PC-3 (cell line): ENCODE measurements around the gene CCDC192. TPM values are rescaled to one million over a fixed set of nuclear protein-coding genes. Genes with fewer than 3 reads are reported as not detected.

Experiments
- ATAC-seq: fragments of 200-7000 bp; cut with Tn5 transposase; 2 replicates; pipeline ENCODE4 v1.9.1; 2020; ENCODE audit warnings: mild to moderate bottlenecking, moderate library complexity
- BruUV-seq: library from RNA; stranded (reverse); fragments of 400-500 nt; replicated peaks from 2 replicates; lab custom pipeline; 2021; lab: Mats Ljungman, UMichigan
- CTCF ChIA-PET: fragments of 300-600 bp; sonication (Branson Sonifier 250); formaldehyde crosslinking; loops from one replicate; lab custom pipeline; 2022; ENCODE audit warnings: antibody characterized with exemption; lab: Charles Lee
- POLR2A ChIA-PET: fragments of 300-600 bp; sonication (Branson Sonifier 250); formaldehyde crosslinking; loops from one replicate; lab custom pipeline; 2022; ENCODE audit warnings: antibody characterized with exemption; ENCODE audit not compliant: unreplicated experiment; lab: Charles Lee
- DNase-seq: peaks from one replicate; pipeline ENCODE4 v3.0.0-alpha.2; 2015
- H2AFZ ChIP-seq: fragments of 300-600 bp; sonication (generic); 2 replicates; pipeline ENCODE4 v1.6.0; 2016; ENCODE audit warnings: antibody characterized with exemption, low read length
- H3F3A ChIP-seq: fragments of 300-600 bp; sonication (generic); one replicate; pipeline ENCODE4 v1.6.0; 2017; ENCODE audit warnings: antibody characterized with exemption, low read length, control low read depth, mild to moderate bottlenecking; ENCODE audit not compliant: unreplicated experiment
- H3K27ac ChIP-seq: fragments of 300-600 bp; sonication (generic); 2 replicates; pipeline ENCODE4 v1.5.1; 2016; ENCODE audit warnings: mild to moderate bottlenecking, low read length
- H3K27me3 ChIP-seq: fragments of 300-600 bp; sonication (generic); 2 replicates; pipeline ENCODE4 v1.6.1; 2016; ENCODE audit warnings: low read length, mixed read lengths
- H3K36me3 ChIP-seq: fragments of 300-600 bp; sonication (generic); 2 replicates; pipeline ENCODE4 v1.6.1; 2016; ENCODE audit warnings: low read depth, mixed run types, low read length, mixed read lengths
- H3K4me1 ChIP-seq: fragments of 300-600 bp; sonication (generic); 2 replicates; pipeline ENCODE4 v1.5.1; 2016; ENCODE audit warnings: low read length; ENCODE audit not compliant: insufficient read depth
- H3K4me2 ChIP-seq: fragments of 300-600 bp; sonication (generic); 2 replicates; pipeline ENCODE4 v1.6.0; 2016; ENCODE audit warnings: low read length
- H3K4me3 ChIP-seq: fragments of 300-600 bp; sonication (generic); 2 replicates; pipeline ENCODE4 v1.5.1; 2016; ENCODE audit warnings: mild to moderate bottlenecking, low read length, mixed read lengths
- H3K79me2 ChIP-seq: fragments of 300-600 bp; sonication (generic); 2 replicates; pipeline ENCODE4 v1.6.1; 2017; ENCODE audit warnings: low read length, mixed read lengths
- H3K9ac ChIP-seq: fragments of 300-600 bp; sonication (generic); 2 replicates; pipeline ENCODE4 v1.6.0; 2016; ENCODE audit warnings: mild to moderate bottlenecking, low read length
- H3K9me2 ChIP-seq: fragments of 300-600 bp; sonication (generic); replicated peaks from 2 replicates; pipeline ENCODE4 v1.6.1; 2016; ENCODE audit warnings: mixed run types, low read length, mixed read lengths
- H3K9me3 ChIP-seq: fragments of 300-600 bp; sonication (generic); 2 replicates; pipeline ENCODE4 v1.6.1; 2016; ENCODE audit warnings: low read length, mixed read lengths
- H4K20me1 ChIP-seq: fragments of 300-600 bp; sonication (generic); 2 replicates; pipeline ENCODE4 v1.6.1; 2016; ENCODE audit warnings: low read length, mixed read lengths
- CTCF ChIP-seq: fragments of 300-600 bp; sonication (generic); conservative IDR thresholded peaks from 2 replicates; pipeline ENCODE4 v1.5.1; 2017; ENCODE audit warnings: antibody characterized with exemption, low read depth, mild to moderate bottlenecking, low read length
- EZH2 ChIP-seq: fragments of 300-600 bp; sonication (generic); IDR thresholded peaks from one replicate; pipeline ENCODE4 v1.6.1; 2017; ENCODE audit warnings: antibody characterized with exemption, mild to moderate bottlenecking, low read length; ENCODE audit not compliant: unreplicated experiment
- EZH2phosphoT487 ChIP-seq: fragments of 300-600 bp; sonication (generic); IDR thresholded peaks from 2 replicates; pipeline ENCODE4 v1.6.1; 2018; ENCODE audit warnings: mild to moderate bottlenecking, antibody characterized with exemption, low read length, borderline replicate concordance
- intact Hi-C: fragments of 100-400 bp; cut with micrococcal nuclease; formaldehyde crosslinking; loops from 2 replicates; pipeline ENCODE4 v1.9.0; 2023
- total RNA-seq: library from RNA; depleted of rRNA; stranded (reverse); fragments of >200 nt; gene quantifications from 2 replicates; pipeline ENCODE4 v1.2.3, GENCODE V29; 2014

Gene CCDC192
- total RNA-seq, 1 experiment from 2014 or later, result not detected

DNA sequence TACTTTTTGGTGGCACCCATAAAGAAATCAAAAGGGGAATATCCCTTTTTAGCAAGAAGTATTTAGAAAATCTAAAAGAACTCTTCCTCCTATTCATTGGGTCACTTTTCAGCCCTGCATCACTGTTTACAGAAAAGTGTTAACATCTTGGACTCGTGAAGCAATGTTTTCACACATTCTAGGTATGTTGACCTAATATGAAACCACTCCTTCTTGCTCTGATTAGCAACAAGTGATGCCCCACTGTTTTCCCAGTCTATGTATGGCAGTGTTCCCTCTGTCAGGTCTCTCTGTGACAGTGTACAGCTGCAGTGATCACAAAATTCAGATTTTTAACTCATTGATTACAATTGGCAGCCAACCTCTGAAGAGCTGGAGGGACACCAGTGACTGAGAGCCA lies 232.2 kb downstream of the CCDC192 start:
- intact Hi-C loops, result loop anchor here (1.0 to 2.0 kb wide), 9 partner anchors 23 to 265 kb away; partner anchors contain the start of gene SLC12A2
- ChIA-PET POLR2A (interaction anchor here (0.5 to 1.0 kb wide), 3 partner anchors 23 to 149 kb away, joined by 4 to 6 read pairs (median 4); no protein-coding TSS in a partner anchor), CTCF (interaction anchor here (0.5 to 1.1 kb wide), 2 partner anchors 142 to 147 kb away, joined by 3 to 7 read pairs; no protein-coding TSS in a partner anchor)
- Histone ChIP-seq H3K9me3 (no peaks in the 10 kb centered on the region), H4K20me1 (no peaks in the 10 kb centered on the region), H3K4me3 (no peak overlapping the region), H3K4me2 (peak overlapping the region; percentile 47), H3K9me2 (no peaks in the 10 kb centered on the region), H3F3A (no peaks in the 10 kb centered on the region), H3K27me3 (no peaks in the 10 kb centered on the region), H3K79me2 (no peaks in the 10 kb centered on the region), H3K27ac (peak overlapping the region; percentile 89), H2AFZ (no peak overlapping the region), H3K9ac (peak overlapping the region; percentile 54), H3K4me1 (peaks cover 38% of the 10 kb centered on the region), H3K36me3 (no peaks in the 10 kb centered on the region)
- no TSS peak for BruUV-seq
- ATAC-seq, result no peak
- DNase-seq, result no peak
- no peak for TF ChIP-seq CTCF
- TF ChIP-seq EZH2phosphoT487, result no peak
- no peak for TF ChIP-seq EZH2

DNA sequence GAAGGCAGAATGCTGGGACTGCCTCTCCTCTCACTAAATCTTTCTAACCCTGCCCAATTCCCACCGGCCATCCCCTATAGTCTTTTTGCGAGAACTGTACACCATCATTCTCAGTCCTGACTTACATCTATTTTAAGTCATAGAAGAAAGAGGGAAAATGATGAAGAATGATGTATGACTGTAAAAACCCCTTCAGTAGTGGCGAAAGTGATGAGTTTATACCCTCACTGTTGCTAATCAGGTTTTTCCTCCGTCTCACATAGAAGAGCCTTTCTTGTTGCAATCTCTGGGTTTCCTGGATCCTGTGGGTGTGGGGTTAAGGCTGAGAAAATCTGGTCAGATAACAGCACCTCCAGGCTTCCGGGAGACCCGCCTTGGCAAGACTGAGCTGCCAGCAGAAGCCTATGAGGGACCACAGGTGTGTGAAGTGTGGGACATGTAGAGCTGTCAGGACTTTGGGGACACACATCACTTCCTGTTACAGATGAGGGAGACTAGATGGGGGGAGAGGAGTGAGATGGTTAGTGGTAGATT lies 233.3 kb downstream of the CCDC192 start:
- Histone ChIP-seq H3K4me2 (peak overlapping the region; percentile 47), H3K9me3 (no peaks in the 10 kb centered on the region), H3K4me3 (no peak overlapping the region), H2AFZ (no peak overlapping the region), H3K27me3 (no peaks in the 10 kb centered on the region), H3F3A (no peaks in the 10 kb centered on the region), H3K36me3 (no peaks in the 10 kb centered on the region), H3K27ac (peak overlapping the region; percentile 89), H3K9me2 (no peaks in the 10 kb centered on the region), H3K4me1 (peaks cover 43% of the 10 kb centered on the region), H4K20me1 (no peaks in the 10 kb centered on the region), H3K9ac (peak overlapping the region; percentile 54), H3K79me2 (no peaks in the 10 kb centered on the region)
- ChIA-PET POLR2A (no interaction called here), CTCF (interaction anchor here (0.6 kb wide), 1 partner anchor 186 kb away, joined by 3 read pairs; no protein-coding TSS in a partner anchor)
- ATAC-seq, result no peak
- no TSS peak for BruUV-seq
- intact Hi-C loops, result no loop called here
- peak; percentile 68 for DNase-seq
- TF ChIP-seq CTCF (no peak), EZH2 (no peak), EZH2phosphoT487 (no peak)

- no peak overlapping the region for H3K4me3 ChIP-seq
- peaks cover 4% of the 10 kb centered on the region for H3F3A ChIP-seq
- H3K9me2 ChIP-seq, result no peaks in the 10 kb centered on the region
- no peaks in the 10 kb centered on the region for H4K20me1 ChIP-seq
- H3K36me3 ChIP-seq, result no peaks in the 10 kb centered on the region
- ChIA-PET POLR2A (interaction anchor here (0.5 kb wide), 1 partner anchor 20 kb away, joined by 4 read pairs; no protein-coding TSS in a partner anchor), CTCF (interaction anchor here (0.6 kb wide), 1 partner anchor 111 kb away, joined by 3 read pairs; no protein-coding TSS in a partner anchor)
- ATAC-seq (no peak), DNase-seq (peak; percentile 47)
- TF ChIP-seq CTCF (no peak), EZH2 (no peak), EZH2phosphoT487 (no peak)
- no TSS peak for BruUV-seq
- intact Hi-C loops, result no loop called here
- no peaks in the 10 kb centered on the region for H3K27me3 ChIP-seq
- H3K27ac ChIP-seq, result no peak overlapping the region
- H3K79me2 ChIP-seq, result no peaks in the 10 kb centered on the region
- peaks cover 62% of the 10 kb centered on the region for H3K4me1 ChIP-seq
- H3K9ac ChIP-seq, result no peak overlapping the region
- H2AFZ ChIP-seq, result no peak overlapping the region
- H3K4me2 ChIP-seq, result no peak overlapping the region
- no peaks in the 10 kb centered on the region for H3K9me3 ChIP-seq
Measured at GRCh38 chr5:127938746-127939145, 235.6 kb downstream of the CCDC192 start.
